Measurements from ENCODE around the gene AMBRA1.
A peak's percentile ranks its signal among the peaks of the same experiment; 100 is the strongest.
"Not testable (repeated sequence)": the region's sequence is repeated elsewhere in the genome, so short reads cannot be mapped to it uniquely, and the experiment has no call there.

Gene AMBRA1

DNA sequence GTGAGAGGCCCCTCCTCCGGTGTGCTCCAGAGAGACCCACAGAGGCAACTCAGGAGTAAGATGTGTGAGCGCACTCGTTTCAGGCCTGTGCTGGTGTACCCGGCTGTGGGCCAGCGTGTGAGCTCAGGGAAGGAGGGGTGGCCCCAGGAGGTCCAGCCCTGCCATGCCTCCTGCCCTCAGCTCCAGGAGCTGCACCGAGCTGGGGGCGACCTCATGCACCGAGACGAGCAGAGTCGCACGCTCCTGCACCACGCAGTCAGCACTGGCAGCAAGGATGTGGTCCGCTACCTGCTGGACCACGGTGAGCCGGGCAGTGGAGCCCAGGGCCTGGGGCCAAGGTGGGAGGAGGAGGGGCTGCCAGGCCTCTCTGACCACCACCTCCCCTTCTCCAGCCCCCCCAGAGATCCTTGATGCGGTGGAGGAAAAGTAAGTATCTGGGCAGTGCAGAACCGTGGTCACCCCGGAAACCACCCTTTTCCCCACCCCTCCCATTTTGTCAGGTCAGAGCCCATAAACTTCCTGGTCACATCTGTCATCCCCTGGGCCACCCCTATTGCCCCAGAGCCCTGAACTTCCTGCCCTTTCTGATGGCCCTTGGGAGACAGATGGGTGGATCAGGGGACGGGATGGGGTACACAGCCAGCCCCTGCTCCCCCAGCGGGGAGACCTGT is 214.9 kb downstream of the AMBRA1 start:
- DNase-seq, result no peak

DNA sequence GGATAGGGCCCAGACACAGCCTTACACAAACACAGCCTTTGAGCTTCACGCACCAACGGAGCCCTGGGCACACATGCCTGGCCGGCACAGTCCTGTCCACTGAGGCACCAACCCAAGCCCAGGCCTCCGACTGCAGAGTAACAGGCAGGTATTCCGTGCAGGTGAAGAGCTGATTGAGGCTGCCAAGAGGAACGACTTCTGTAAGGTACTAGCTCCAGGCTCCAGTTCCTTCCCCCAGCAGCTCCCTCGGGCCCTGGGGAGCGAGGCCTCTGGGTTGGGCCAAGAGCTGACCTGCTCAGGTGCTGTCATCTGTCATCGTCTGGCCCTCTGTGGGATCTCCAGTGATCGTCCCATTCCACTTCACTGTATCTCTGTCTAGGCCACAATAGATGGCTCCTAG is 215.5 kb downstream of the AMBRA1 start:
- no peak for DNase-seq

DNA sequence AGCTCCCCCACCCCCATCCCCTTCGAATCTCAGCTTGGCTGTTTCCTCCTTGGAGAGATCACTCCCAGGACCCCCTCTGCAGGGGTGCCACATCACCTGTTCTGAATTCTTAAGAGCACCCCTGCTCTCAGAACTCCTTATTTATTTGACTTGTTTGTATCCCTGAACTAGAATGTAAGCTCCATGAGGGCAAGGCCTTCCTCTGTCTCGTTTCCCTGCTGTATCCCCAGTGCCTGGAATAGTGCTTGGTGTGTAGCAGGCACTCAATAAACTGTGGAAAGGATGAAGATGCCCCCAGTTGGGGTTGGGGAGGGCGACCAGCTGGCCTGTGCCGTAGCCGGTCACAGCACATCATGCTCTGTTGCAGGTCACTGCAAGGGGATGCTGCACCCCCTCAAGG is 216.0 kb downstream of the AMBRA1 start:
- no peak for DNase-seq

DNA sequence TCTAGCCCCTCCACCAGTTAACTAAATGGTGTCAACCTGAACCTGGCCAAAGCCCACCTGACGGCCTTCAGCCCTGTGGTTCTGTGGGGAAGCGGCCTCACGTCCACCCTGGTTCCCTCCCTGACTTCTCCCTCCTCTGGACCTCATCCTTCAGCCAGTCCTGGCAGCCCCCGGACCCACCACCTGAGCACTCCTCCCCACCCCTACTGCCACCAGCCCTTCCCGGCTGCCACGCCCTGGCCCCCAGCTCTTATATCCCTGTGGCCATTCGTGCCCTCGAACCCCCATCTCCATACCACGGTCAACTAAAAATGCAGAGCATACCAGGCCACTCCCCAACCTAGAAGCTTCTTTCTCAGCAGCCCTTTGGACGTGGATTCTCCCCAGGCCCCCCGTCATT is 216.5 kb downstream of the AMBRA1 start:
- no peak for DNase-seq

DNA sequence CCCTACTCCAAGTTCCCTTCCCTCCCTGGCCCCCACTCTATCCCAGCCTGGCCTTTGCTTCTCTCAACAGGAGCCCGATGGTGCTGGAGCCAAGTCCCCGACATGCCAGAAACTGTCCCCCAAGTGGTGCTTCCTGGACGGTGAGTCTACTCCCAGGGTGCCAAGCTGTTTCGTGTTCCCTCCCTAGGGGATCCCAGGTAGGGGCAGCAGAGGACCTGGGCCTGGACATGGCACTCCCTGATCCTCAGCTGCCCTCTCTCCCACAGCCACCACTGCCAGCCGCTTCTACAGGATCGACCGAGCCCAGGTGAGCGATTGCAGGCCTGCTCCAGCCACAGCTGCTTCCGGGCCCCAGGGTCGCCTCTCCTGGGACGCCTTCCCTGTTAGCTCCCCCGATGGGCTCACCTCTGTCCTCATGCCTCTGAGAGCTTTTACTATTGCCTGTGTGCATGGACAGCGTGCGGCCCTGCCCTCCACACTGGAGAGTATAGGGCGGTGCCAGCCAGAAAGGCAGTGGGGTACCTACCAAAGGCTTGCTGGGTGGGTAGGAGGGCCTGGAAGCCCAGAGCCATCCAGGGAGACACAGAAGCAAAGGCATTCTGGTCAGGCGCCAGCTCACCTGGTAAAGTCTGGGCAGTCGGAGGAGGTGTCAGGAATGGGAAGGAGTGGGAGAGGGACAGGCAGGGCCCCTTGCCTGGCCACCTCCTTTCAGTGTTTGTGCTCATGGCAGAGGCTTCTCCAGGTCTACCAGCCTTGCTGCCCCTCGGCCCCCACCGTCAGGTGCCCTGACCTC is 217.4 kb downstream of the AMBRA1 start:
- DNase-seq, result no peak

DNA sequence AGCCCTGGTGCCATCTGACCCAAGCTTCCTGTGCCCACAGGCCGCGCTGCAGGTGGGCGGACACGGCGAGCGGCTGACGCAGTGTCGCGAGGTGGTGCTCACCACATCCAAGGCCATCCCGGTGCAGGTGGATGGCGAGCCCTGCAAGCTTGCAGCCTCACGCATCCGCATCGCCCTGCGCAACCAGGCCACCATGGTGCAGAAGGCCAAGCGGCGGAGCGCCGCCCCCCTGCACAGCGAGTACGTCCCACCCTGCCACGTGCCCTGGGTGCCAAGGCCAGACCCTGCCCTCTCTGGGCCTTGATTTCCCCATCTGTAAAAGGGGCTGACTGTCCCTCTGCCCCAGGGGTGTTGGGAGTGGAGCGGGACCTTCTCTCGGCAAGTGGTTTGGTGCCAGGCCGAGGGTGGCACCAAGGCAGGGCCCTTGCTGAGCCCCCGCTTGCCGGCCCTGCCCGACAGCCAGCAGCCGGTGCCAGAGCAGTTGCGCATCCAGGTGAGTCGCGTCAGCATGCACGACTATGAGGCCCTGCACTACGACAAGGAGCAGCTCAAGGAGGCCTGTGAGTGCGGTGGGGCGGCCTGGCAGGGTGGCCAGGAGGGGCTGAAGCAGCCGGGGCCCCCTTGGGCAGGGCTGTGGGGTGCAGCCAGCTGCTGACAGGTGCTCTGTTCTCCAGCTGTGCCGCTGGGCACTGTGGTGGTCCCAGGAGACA is 218.3 kb downstream of the AMBRA1 start:
- DNase-seq, result no peak

DNA sequence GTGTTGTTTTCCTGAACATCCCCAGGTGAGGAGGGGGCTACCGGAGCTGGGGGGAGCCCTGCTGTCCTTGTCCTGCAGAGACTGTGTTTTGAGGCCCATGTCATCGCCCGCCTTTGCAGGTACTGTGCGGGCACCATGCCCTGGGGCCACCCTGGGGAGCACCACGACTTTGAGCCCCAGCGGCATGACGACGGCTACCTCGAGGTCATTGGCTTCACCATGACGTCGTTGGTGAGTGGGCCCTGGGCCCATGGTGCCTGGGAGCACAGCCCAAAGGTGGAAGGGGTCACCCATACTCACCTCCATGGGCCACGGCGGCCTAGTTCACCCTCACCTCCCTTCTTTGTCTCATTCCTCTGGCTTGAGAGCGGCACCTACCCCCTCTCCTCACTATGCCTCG is 219.0 kb downstream of the AMBRA1 start:
- DNase-seq, result no peak

DNA sequence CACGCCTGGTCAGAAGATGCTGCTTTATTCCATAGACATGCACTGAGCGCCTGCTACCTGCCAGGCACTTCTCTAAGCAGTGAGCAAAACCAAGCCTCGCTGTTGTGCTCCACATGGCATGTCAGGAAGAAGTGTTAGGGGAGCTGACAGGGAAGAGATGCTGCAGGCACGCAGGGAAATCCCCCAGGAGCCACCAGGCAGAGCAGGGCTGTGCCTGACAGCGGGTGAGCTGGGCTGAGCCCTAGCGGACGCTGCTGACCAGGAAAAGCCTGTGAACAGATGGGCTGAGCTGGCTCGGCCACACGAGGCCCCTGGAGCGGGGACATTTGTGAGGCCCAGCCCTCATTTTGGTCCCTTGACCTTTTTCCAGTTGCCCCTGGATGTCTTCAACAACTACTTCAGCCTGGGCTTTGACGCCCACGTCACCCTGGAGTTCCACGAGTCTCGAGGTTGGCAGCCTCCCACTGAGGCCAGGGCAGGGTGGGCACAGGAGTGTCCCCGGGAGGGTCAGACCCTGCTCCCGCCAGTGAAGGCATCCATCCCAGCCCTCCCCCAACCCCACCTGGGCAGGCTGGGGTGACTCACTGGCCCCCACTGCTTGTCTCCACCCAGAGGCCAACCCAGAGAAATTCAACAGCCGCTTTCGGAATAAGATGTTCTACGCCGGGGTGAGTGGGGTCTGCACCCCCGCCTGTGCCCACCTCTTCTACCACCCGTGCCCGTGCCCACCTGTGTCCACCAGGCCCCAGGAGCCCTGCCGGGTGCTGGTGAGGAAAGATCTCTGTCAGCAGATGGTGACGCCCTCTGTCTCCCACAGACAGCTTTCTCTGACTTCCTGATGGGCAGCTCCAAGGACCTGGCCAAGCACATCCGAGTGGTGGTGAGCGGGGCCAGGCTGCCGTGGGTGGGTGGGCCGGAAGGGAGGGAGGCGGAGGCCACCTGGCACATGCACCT is 219.8 kb downstream of the AMBRA1 start:
- DNase-seq, result no peak

DNA sequence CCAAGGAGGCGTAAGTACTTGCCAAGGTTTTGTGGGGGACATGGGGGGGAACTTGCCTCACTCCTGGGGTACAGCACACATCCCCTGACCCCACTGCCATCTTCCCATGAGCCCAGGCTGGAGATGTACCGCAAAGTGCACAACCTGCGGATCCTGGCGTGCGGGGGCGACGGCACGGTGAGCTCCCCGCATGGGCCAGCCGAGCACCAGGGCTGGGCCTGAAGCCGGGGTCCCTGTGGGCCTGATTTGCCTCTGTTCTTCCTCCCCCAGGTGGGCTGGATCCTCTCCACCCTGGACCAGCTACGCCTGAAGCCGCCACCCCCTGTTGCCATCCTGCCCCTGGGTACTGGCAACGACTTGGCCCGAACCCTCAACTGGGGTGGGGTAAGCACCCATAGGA is 221.3 kb downstream of the AMBRA1 start:
- not testable (repeated sequence) for DNase-seq

DNA sequence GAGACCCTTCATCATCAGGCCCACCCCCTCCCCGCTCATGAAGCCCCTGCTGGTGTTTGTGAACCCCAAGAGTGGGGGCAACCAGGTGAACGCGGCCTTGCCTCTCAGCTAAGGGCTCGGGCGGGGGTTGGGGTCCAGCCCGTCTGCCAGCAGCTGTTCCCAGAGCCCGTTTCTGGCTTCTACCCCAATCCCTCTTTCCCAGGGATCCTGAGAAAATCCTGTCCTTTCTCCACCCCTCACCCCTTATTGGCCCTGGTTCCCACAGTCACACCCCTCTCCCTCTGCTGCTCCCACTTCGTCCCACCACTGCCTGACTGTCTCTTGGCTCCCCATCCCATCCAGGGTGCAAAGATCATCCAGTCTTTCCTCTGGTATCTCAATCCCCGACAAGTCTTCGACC is 221.7 kb downstream of the AMBRA1 start:
- DNase-seq, result no peak

DNA sequence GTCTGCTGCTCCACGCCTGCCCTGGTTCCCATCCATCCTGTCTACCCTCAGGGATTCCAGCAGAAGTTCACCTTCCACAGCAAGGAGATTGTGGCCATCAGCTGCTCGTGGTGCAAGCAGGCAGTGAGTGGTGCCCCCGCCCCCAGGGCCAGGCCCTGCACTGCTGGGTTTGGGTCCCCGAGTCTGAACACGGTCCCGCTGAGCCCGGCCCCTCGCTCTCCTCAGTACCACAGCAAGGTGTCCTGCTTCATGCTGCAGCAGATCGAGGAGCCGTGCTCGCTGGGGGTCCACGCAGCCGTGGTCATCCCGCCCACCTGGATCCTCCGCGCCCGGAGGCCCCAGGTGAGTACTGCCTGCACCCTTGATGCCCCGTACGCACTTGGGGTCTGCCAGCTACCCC is 222.6 kb downstream of the AMBRA1 start:
- not testable (repeated sequence) for DNase-seq

DNA sequence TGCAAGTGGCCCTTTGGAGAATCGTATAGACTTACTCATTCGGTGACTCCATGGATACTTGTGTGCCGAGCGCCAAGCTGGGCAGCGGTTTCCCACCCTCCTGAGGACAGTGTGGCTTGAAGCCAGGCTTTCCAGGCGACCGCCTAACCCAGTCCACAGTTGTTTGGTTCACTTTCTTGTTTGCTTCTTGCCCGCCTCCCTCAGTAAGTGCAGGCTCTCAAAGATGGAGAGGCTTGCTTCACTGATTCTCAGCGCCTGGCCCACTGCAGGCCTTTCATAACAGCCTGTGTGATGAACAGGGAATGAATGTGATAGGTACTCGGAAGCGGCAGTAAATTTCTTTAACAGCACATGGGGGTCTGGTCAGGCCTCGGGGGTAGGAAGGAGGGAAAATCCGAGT is 223.6 kb downstream of the AMBRA1 start:
- no peak for DNase-seq

DNA sequence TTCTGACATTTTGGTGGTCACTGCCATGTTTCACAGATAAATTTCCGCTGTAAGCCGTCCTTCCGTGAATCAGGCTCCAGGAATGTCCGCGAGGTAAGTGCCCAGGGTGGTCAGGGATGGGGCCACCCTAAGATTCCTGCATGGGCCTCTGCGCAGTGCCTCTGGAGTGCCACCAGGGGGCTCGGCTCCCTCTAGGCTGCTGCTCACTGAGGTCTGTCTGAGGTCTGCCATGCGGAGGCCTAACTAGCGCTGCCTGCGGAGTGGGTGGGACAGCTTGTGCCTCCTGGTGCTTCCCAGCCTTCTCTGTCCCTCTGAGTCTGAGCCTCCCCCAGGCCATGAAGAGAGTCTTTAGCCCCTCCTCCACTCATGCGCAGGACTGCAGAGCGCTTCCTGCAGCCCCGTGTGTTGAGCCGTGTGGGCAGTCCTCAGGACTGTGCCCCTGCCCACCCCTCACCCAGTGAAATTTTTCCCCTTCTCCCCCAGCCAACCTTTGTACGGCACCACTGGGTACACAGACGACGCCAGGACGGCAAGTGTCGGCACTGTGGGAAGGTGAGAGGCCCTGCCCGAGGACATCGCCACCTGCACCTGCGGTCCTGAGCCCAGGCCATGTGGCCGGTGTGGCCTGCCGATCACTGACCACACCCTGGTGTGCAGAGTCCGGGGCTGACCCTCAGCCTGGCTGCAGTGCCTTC is 224.2 kb downstream of the AMBRA1 start:
- peak; percentile 33 for DNase-seq

DNA sequence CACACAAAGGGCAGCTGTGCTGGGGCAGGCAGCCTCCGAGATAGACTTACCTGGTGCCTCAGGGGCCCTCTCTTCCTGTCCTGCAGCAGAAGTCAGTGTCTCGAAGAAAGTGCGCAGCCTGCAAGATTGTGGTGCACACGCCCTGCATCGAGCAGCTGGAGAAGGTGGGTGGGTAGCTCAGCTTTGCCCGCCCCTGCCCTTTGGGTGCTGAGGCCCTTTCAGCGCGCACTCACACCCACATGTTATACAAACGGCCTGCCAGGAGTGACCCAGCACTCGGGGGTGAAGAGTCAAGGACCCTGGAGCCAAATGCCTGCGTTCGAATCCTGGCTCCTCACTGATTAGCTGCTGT is 225.9 kb downstream of the AMBRA1 start:
- no peak for DNase-seq

DNA sequence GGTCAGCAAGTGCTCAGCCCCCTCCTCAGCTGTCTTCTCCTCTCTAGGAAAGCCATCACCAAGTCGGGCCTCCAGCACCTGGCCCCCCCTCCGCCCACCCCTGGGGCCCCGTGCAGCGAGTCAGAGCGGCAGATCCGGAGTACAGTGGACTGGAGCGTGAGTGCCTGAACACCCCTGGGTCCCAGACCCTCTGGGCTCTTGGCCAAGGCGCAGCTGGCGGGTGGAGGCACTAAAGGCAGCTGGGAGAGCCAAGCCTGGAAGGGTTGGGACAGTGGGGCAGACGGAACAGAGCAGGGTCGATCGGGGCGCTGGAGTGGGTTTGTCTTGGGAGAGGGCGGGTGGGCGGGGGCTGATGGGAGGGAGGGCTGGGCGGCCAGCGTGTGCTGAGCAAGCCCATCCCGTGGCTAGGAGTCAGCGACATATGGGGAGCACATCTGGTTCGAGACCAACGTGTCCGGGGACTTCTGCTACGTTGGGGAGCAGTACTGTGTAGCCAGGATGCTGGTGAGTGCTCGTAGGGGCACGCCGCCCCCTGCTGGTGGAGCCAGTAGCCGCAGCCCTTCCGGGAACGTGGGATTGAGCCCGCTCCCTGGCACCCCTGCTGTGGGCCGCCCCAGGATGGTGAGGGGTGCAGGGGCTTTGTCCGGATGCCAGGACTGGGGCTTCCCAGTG is 226.4 kb downstream of the AMBRA1 start:
- peak; percentile 38 for DNase-seq

DNA sequence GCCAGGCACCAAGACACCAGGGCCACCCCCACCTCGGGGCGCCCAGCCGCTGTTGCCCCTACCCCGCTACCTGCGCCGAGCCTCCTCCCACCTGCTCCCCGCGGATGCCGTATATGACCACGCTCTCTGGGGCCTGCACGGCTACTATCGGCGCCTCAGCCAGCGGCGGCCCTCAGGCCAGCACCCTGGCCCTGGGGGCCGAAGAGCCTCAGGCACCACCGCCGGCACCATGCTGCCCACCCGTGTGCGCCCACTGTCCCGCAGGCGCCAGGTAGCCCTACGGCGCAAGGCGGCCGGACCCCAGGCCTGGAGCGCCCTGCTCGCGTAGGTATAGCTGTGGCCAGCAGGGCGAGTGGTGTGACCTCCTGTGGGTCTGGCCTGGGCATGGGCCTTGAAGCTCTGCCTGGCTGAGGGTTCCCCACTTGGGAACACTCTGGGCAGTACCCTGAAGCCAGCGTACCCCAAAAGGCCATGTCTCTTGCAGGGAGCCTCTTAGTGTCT is 227.1 kb downstream of the AMBRA1 start:
- DNase-seq, result no peak

DNA sequence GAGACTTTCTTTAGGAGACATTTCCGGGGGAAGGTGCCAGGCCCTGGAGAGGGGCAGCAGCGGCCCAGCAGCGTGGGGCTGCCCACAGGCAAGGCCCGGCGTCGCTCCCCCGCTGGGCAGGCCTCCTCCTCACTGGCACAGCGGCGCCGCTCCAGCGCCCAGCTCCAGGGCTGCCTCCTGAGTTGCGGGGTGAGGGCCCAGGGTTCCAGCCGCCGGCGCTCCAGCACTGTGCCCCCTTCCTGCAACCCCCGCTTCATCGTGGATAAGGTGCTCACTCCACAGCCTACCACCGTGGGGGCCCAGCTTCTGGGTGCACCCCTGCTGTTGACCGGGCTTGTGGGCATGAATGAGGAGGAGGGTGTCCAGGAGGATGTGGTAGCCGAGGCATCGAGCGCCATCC is 227.6 kb downstream of the AMBRA1 start:
- DNase-seq, result no peak

DNA sequence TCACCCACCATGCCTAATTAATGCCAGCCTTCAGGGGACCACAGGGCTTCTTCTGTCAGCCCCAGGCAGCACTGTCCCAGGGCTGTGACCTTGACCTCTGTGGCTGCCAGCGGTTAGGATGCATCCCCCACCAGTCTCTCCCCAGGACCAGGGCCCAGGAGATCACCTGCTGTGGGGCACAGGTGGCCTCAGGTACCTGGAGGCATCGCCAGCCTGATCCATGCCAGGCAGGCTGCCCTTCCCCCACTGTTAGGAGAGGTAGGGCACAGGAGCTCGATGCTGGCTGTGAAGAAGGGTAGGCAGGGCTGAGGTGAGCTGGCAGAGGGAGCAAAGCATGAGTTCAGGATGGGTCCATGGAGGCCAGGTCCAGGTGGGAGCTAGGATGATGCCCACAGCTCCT is 229.0 kb downstream of the AMBRA1 start:
- no peak for DNase-seq

DNA sequence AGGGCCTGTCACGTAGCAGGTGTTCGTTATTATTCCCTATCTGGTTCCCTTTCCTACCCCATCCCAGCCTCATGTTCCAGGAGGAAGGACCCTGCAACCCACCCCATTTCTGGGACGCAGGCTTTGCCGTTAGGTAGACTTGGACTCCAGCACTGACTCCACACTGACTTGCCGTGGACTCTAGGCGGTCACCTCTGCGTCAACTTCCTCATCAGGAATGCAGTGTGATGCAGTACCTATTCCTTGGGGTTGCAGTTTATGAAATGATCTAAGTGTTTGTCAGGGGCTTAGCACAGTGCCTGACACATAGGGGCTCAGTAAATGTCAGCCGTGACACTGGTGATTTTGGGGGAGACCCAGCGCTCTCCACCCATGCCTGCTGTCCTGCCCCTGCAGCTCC is 229.8 kb downstream of the AMBRA1 start:
- DNase-seq, result no peak

DNA sequence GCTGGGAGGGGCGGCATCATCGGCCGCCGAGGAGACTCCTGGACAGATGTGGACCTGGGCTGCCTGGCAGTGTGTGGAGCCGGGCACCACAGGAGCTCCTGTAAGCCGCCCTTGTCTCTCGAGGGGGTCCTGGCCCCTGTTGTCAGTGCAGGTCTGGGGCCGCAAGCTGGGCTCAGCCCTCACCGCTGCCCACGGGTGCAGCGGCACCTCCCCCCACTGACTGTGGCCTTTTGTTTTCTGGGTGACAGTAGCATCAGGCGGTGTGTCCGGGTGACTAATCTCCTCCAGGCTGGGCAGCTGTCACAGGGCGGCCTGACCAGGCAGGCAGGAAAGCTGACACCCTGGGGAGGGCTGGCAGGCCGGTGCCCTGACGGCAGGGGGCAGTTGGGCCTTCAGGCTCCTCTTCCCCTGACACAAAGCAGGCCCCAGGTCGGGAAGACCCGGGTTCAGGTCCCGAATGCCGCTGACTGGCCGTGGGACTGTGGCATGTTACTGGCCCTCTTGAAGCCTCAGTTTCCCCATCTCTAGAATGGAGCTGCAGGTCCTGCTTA is 230.3 kb downstream of the AMBRA1 start:
- no peak for DNase-seq

DNA sequence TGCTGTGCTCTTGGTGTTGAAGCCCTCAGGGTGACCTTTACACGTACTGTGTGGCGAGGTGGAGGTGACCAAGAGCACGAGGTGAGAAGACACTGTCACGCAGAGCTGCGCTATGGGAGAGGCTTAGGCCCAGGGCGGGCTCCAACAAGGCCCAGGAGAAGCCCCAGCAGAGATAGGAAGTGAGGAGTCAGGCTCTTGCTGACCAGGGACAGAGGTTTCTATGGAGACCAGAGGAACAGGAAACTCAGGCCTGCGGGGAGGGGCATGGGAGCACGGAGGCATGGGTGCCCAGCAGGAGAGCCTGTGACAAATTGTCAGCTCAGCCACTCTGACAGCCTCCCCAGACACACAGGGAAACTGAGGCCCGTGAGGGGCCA is 230.8 kb downstream of the AMBRA1 start:
- DNase-seq, result no peak

Measured in NCI-H345 (cell line).